ENCODE data around the gene IFI27L1.

GRCh38 chr14:94104731-94105130, 23.6 kb downstream of the IFI27L1 start:
- no peak for TF ChIP-seq ZNF512 (CRISPR knock-in tag; IDR thresholded peaks at IDR 0.05; ENCODE audit: borderline replicate concordance)
- TF ChIP-seq USF1 (CRISPR knock-in tag; IDR thresholded peaks at IDR 0.05) = no peak
- TF ChIP-seq CTCF (IDR thresholded peaks at IDR 0.05) = no peak
- no peak for TF ChIP-seq ATF3 (CRISPR knock-in tag; conservative IDR thresholded peaks at IDR 0.05)
- TF ChIP-seq ZNF416 (CRISPR knock-in tag; IDR thresholded peaks at IDR 0.05) = no peak
- no peak for TF ChIP-seq USF2 (CRISPR knock-in tag; IDR thresholded peaks at IDR 0.05)
- TF ChIP-seq E2F1 (CRISPR knock-in tag; IDR thresholded peaks at IDR 0.05) = no peak
- no peak for TF ChIP-seq CREB1 (CRISPR knock-in tag; IDR thresholded peaks at IDR 0.05)
- no peak for TF ChIP-seq KAT7 (CRISPR knock-in tag; IDR thresholded peaks at IDR 0.05; ENCODE audit: borderline replicate concordance)
- TF ChIP-seq GTF2I (CRISPR knock-in tag; conservative IDR thresholded peaks at IDR 0.05) = no peak
- no peak for TF ChIP-seq ATF2 (CRISPR knock-in tag; IDR thresholded peaks at IDR 0.05; ENCODE audit: borderline replicate concordance, low read depth)
- no peak for TF ChIP-seq IRF2 (CRISPR knock-in tag; IDR thresholded peaks at IDR 0.05; ENCODE audit: borderline replicate concordance, low read depth)
- no peak for TF ChIP-seq ZMAT4 (CRISPR knock-in tag; IDR thresholded peaks at IDR 0.05)
- TF ChIP-seq FOXP1 (CRISPR knock-in tag; IDR thresholded peaks at IDR 0.05; ENCODE audit: borderline replicate concordance) = no peak

All from WTC11 (cell line).